Endothelial cell of umbilical vein (primary cell): ENCODE results near the gene ARF6. TPM values are rescaled to one million over a fixed set of nuclear protein-coding genes. Genes with fewer than 3 reads are reported as not detected.
A peak's percentile ranks its signal among the peaks of the same experiment; 100 is the strongest.

Experiments
- BruUV-seq: library from RNA; stranded (reverse); fragments of 400-500 nt; replicated peaks from 2 replicates; lab custom pipeline; 2021; lab: Mats Ljungman, UMichigan
- CTCF ChIA-PET: fragments of 300-600, 350-600 bp; sonication (Branson Sonifier 250); formaldehyde crosslinking; loops from one replicate; lab custom pipeline; 2021; ENCODE audit warnings: antibody characterized with exemption, inconsistent platforms; lab: Charles Lee
- POLR2A ChIA-PET: fragments of 300-600, 350-600 bp; sonication (Branson Sonifier 250); formaldehyde crosslinking; loops from one replicate; lab custom pipeline; 2021; ENCODE audit warnings: antibody characterized with exemption, inconsistent platforms; lab: Charles Lee
- DNase-seq: peaks from one replicate; pipeline ENCODE4 v3.0.0-alpha.2; 2011; ENCODE audit warnings: low read depth, low spot score
- FAIRE-seq: peaks from 2 replicates; lab custom pipeline; 2011; peaks lifted over from hg19 to GRCh38; lab: Jason Lieb, UNC
- H2AFZ ChIP-seq: 2 replicates; pipeline ENCODE4 v1.6.0; 2012; ENCODE audit warnings: low read depth, low read length, control low read depth, inconsistent platforms
- H3K27ac ChIP-seq: 2 replicates; pipeline ENCODE4 v1.5.1; 2011; ENCODE audit warnings: low read depth, mild to moderate bottlenecking, control low read depth, low read length, moderate library complexity; ENCODE audit not compliant: insufficient read depth
- H3K27me3 ChIP-seq, 2 experiments: 2 replicates each; pipeline versions ENCODE4 v1.6.0 to v1.6.1; 2011; ENCODE audit warnings: low read length in 2 of 2, mixed read lengths in 1 of 2; ENCODE audit not compliant: control insufficient read depth in 2 of 2, insufficient read depth in 2 of 2
- H3K36me3 ChIP-seq, 2 experiments: 2 replicates in 1 of 2; 3 replicates in 1 of 2; pipeline ENCODE4 v1.5.1; 2011; ENCODE audit warnings: low read length in 2 of 2, mild to moderate bottlenecking in 1 of 2, moderate library complexity in 1 of 2; ENCODE audit not compliant: control insufficient read depth in 2 of 2, insufficient read depth in 2 of 2; ENCODE audit errors: extremely low read depth in 1 of 2
- H3K4me1 ChIP-seq: 3 replicates; pipeline ENCODE4 v1.5.1; 2011; ENCODE audit warnings: mild to moderate bottlenecking, low read length; ENCODE audit not compliant: control insufficient read depth, insufficient read depth; ENCODE audit errors: extremely low read depth
- H3K4me2 ChIP-seq: 2 replicates; pipeline ENCODE4 v1.6.1; 2011; ENCODE audit warnings: low read length, control low read depth, mixed read lengths; ENCODE audit not compliant: insufficient read depth
- H3K4me3 ChIP-seq, 3 experiments: fragments of 200-600 bp in 1 of 3; sonication (generic), shearing (Covaris generic) in 1 of 3; replicated peaks in 1 of 3; 2 replicates each; pipeline ENCODE4 v1.5.1; 2011 to 2016; ENCODE audit warnings: control low read depth in 3 of 3, low read length in 3 of 3, mild to moderate bottlenecking in 2 of 3, inconsistent platforms in 1 of 3, low read depth in 1 of 3, moderate library complexity in 1 of 3; ENCODE audit not compliant: insufficient read depth in 1 of 3
- H3K79me2 ChIP-seq: 2 replicates; pipeline ENCODE4 v1.6.0; 2012; ENCODE audit warnings: low read length, inconsistent platforms; ENCODE audit not compliant: control insufficient read depth, insufficient read depth
- H3K9ac ChIP-seq: replicated peaks from 2 replicates; pipeline ENCODE3; 2011; ENCODE audit warnings: low read length, control low read depth; ENCODE audit not compliant: insufficient read depth; ENCODE audit errors: extremely low read depth
- H3K9me1 ChIP-seq: replicated peaks from 3 replicates; pipeline ENCODE4 v1.6.0; 2011; ENCODE audit warnings: mild to moderate bottlenecking, low read length; ENCODE audit not compliant: control insufficient read depth, insufficient read depth; ENCODE audit errors: extremely low read depth
- H3K9me3 ChIP-seq: replicated peaks from 2 replicates; pipeline ENCODE4 v1.5.1; 2012; ENCODE audit warnings: low read length, inconsistent platforms; ENCODE audit not compliant: control insufficient read depth, insufficient read depth
- H4K20me1 ChIP-seq: replicated peaks from 2 replicates; pipeline ENCODE3; 2011; ENCODE audit warnings: mild to moderate bottlenecking, low read length; ENCODE audit not compliant: control insufficient read depth, insufficient read depth; ENCODE audit errors: extremely low read depth
- EZH2 ChIP-seq: IDR thresholded peaks from 2 replicates; pipeline ENCODE4 v1.6.1; 2012; ENCODE audit warnings: borderline replicate concordance, low read depth, mild to moderate bottlenecking, moderate library complexity, low read length, inconsistent platforms; ENCODE audit not compliant: severe bottlenecking
- MYC ChIP-seq: IDR thresholded peaks from one replicate; pipeline ENCODE4 v1.6.1; 2011; ENCODE audit warnings: mild to moderate bottlenecking, low read depth, low read length
- dilution Hi-C: fragments of 300-500 bp; cut with MboI; formaldehyde crosslinking; loops from one replicate; pipeline ENCODE4 v1.15.0; 2019; ENCODE audit warnings: low sequenced_read_pairs; ENCODE audit not compliant: extremely low pct_ligation_motif_present
- intact Hi-C: fragments of 100-400 bp; cut with micrococcal nuclease; formaldehyde crosslinking; loops from one replicate; pipeline ENCODE4 v1.10.0; 2022
- polyA plus RNA-seq, 4 experiments: library from polyadenylated mRNA; depleted of rRNA in 3 of 4; stranded (reverse) in 3 of 4; unstranded in 1 of 4; fragments of >200 nt; gene quantifications; 2 replicates each; pipeline versions ENCODE4 v1.2.1 to v1.2.3, GENCODE V29; 2011 to 2012; ENCODE audit warnings: missing spikeins in 1 of 4
- total RNA-seq: library from RNA; stranded (reverse); gene quantifications from 2 replicates; pipeline ENCODE4 v1.2.3, GENCODE V29; 2021
- TF ChIP-seq, protein P1 (sequence below), 2 donors: IDR thresholded peaks; 1 replicate in 1 of 2; 2 replicates in 1 of 2; pipeline ENCODE4 v1.5.1; 2011; ENCODE audit warnings: low read length in 2 of 2, mild to moderate bottlenecking in 2 of 2, moderate library complexity in 2 of 2, control low read depth in 1 of 2, inconsistent platforms in 1 of 2, low read depth in 1 of 2; ENCODE audit not compliant: insufficient read depth in 1 of 2; ENCODE audit errors: extremely low read depth in 1 of 2

Gene ARF6
- total and polyA plus RNA-seq, 2 donors (not counting 3 experiments of a cell fraction or from before 2014, with no cell fraction given): 21.7 to 73.6 TPM

GRCh38 chr14:49879646-49880204 is 13.2 kb upstream of the ARF6 start:
- intact Hi-C loops: loop anchor here (1.0 kb wide), 2 partner anchors 182 to 226 kb away; no protein-coding TSS in a partner anchor
- H3K27ac ChIP-seq: no peak overlapping the region
- H4K20me1 ChIP-seq: no peaks in the 10 kb centered on the region
- no peaks in the 10 kb centered on the region for H3K4me1 ChIP-seq
- no peak overlapping the region for H3K4me3 ChIP-seq
- FAIRE-seq (peak; percentile 88), DNase-seq (peak; percentile 66)
- H3K36me3 ChIP-seq: no peaks in the 10 kb centered on the region
- H3K4me2 ChIP-seq: no peak overlapping the region
- POLR2A ChIA-PET: interaction anchor here (0.6 kb wide), 1 partner anchor 12 kb away, joined by 6 read pairs; no protein-coding TSS in a partner anchor
- TF ChIP-seq, protein P1, sequence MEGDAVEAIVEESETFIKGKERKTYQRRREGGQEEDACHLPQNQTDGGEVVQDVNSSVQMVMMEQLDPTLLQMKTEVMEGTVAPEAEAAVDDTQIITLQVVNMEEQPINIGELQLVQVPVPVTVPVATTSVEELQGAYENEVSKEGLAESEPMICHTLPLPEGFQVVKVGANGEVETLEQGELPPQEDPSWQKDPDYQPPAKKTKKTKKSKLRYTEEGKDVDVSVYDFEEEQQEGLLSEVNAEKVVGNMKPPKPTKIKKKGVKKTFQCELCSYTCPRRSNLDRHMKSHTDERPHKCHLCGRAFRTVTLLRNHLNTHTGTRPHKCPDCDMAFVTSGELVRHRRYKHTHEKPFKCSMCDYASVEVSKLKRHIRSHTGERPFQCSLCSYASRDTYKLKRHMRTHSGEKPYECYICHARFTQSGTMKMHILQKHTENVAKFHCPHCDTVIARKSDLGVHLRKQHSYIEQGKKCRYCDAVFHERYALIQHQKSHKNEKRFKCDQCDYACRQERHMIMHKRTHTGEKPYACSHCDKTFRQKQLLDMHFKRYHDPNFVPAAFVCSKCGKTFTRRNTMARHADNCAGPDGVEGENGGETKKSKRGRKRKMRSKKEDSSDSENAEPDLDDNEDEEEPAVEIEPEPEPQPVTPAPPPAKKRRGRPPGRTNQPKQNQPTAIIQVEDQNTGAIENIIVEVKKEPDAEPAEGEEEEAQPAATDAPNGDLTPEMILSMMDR (IDR thresholded peaks at IDR 0.05; ENCODE audit: extremely low read depth in 1 of 2, insufficient read depth in 1 of 2, low read depth in 1 of 2, low read length in 2 of 2): peak; percentile 72 to 73
- TF ChIP-seq MYC: no peak
- no peak for TF ChIP-seq EZH2
- no TSS peak for BruUV-seq
- no peaks in the 10 kb centered on the region for H3K27me3 ChIP-seq
- dilution Hi-C loops: no loop called here
- no peaks in the 10 kb centered on the region for H3K9me3 ChIP-seq
- no peaks in the 10 kb centered on the region for H3K9me1 ChIP-seq
- H3K9ac ChIP-seq: no peak overlapping the region
- CTCF ChIA-PET: interaction anchor here (0.6 to 2.0 kb wide), 29 partner anchors 9 to 438 kb away, joined by 3 to 36 read pairs (median 5); partner anchors contain the start of genes NEMF and VCPKMT
- H2AFZ ChIP-seq: no peak overlapping the region
- H3K79me2 ChIP-seq: no peaks in the 10 kb centered on the region
